Medulla oblongata (tissue), 1 donor: Measurements from ENCODE around the gene PHLDA3.

Source experiments
- DNase-seq: peaks from one replicate; pipeline ENCODE4 v3.0.0-alpha.2; 2015; ENCODE audit errors: extremely low spot score

Gene PHLDA3

DNA sequence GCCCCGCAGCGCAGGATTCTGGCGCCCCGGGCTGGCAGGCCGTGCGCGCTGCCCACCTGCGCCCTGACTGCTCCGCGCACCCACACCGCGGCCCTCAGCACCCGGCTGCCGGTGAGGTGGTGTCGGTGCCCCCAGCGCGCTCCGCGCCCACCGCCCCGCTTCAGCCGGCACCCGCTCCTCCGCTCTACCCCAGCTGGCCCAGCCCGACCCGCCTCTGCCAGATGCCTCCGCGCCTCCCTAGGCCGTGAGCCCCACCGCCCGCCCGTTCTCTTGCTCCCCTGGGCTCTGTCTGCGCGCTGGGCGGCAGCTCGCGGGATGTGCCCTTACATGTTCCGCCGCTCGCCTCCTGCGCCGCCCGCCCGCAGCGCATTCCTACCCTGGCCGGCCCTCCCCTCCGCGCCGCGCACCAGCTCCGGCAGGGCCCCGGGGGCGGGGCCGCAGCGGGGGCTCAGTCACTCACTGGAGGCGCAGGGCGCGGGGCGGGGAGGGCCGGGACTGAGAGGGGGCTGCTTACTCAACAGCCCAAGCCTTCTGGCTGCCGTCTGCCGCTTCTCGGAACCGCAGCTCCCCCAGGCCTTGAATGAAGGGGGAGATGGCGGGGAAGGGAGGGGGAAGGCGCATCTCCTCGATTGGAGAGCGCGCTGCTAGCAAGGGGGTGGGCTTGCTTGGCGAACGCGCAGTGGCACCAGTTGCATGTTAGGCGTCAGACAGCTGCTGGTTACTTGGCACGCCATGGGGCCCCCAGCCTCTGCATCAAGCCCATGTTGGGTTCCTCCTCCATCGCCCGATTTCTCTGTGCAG is at the start of gene PHLDA3:
Gene PHLDA3, minus strand, starts transcription at position 345 of the 801 bp plus-strand sequence. CDS start 402 bp downstream, outside the sequence.
- peak; percentile 85 for DNase-seq

DNA sequence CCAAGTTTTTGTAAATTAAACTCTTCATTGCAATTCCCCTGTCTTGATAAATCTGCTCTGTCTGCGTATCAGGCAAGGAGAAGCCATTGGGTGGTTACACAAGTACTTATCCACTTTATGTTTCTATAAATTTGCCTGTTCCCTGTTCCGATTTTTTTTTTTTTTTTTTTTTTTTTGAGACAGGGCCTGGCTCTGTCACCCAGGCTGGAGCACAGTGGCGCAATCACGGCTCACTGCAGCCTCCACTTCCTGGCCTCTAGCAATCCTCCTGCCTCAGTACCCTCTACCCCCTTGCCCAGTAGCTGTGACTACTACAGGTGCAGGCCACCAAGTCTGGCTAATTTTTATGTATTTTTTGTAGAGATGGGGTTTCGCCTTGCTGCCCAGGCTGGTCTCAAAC is 49.1 kb upstream of the PHLDA3 start:
- DNase-seq: no peak

DNA sequence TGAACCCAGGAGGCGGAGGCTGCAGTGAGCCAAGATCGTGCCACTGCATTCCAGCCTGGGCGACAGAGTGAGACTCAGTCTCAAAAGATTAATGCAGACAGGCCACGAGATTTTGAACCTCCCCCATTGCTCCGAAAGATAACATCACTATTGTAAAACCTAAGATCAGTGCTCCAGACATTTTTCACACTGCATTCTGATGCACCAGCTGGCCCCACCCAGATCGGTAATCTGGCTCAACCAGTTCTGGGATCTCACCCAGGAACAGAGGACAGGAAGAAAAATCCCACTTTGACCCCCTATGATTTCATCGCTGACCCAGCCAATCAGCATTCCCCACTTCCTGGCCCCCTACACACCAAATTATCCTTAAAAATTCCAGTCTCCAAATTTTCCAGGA is 48.6 kb upstream of the PHLDA3 start:
- DNase-seq: no peak

DNA sequence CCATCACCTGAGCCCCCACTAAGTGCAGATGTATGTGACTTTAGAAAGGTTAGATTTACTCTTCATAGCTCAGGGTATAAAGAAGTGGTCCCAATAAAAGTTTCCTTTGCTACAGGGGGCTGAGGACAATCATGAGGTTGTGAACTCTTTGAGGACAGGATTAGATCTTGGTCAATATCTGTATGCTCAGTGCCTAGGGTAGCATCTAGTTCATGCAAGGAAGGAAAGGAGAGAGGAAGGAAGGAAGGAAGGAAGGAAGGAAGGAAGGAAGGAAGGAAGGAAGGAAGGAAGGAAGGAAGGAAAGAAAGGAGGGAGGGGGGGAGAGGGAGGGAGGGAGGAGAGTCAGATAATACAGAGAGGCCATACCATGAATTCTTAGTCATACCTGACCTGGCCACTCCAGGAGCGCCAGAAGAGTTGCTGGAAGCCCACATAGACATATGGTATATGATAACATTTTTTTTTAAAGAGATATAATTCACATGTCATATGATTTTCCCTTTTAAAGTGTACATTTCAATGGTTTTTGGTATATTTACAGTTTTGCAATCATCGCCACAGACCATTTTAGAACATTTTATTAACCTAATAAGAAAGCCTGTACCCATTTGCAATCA is 47.6 kb upstream of the PHLDA3 start:
- no peak for DNase-seq

DNA sequence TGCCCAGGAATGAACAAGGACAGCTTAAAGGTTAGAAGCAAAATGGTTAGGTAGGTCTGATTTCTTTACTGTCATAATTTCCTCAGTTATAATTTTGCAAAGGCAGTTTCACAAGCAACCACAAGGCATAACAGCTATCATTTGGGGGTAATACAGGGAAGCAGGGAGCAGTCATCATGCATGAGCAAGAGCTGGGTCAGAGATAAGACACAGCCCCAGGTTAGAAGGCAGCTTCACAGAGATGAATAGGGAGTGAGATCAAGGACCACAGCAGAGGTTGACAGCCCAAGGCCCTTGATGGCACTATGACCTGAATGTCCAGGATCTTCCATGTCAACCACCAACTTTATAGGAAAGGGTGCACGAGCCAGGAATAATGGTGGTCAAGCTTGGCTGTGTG is 46.9 kb upstream of the PHLDA3 start:
- DNase-seq: no peak

DNA sequence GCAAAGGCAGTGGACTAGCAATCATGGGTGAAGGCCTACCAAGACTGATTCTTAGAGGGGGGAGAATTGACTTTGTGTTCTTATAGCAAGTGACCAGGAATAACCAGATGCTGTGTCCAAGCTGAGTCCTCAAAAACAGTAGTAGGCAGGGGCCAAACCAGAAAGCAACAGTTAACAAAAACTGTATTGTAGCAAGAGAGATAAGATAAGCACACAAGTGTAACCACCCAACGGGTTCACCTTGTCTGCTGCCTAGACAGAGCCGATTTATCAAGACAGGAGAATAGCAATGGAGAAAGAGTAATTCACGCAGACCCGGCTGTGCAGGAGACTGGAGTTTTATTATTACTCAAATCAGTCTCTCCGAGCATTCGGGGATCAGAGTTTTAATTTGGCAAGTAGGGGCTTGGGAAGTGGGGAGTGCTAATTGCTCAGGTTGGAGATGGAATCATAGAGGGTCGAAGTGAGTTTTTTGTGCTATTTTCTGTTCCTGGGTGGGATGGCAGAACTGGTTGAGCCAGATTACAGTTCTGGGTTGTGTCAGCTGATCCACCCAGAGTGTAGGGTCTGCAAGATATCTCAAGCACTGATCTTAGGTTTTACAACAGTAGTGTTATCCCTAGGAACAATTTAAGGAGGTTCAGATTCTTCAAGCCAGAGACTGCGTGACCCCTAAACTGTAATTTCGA is 46.2 kb upstream of the PHLDA3 start:
- no peak for DNase-seq

DNA sequence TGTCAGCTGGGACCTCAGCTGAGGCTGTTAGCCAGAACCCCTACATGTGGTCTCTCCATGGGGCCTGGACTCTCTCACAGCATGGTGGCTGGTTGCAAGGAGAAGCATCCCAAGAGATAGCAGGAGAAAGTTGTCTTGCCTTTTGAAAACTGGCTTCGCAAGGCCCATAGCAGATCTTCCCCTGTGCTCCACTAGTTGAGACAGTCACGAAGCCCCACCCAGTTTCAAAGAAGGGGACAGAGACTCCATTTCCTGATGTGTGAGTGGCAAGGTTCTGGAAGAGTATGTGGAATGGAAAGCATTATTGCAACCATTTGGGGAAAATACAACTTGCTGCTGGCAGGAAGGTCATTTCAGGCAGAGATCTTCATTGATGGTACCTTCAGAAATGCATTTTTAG is 45.5 kb upstream of the PHLDA3 start:
- no peak for DNase-seq

DNA sequence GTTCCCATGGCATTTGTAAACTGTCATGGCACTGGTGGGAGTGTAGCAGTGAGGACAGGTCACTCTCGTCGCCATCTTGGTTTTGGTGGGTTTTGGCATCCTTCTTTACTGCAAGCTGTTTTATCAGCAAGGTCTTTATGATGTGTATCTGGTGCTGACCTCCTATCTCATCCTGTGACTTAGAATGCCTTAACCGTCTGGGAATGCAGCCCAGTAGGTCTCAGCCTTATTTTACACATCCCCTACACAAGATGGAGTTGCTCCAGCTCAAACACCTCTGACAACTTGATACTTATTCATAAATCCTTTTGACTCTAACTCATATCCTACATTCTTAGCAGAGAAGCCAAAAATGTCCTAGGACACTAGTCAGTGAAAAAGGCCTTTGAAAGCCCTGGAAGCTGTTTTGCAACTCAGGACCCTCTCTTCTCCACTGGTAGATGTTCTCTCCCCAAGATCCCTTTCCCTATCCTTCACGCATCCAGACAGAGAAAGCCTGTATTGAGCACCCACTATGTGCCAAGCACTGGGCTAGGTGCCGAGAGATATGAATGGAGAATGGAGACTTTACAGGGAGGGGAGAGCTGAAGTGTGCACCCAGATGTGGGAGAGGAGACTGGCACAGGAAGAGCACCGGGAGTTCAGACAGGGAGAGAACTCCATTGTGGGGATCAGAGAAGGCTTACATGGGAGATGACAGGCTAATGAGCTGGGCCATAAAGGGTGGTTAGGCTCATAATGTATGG is 44.7 kb upstream of the PHLDA3 start:
- peak; percentile 36 for DNase-seq

DNA sequence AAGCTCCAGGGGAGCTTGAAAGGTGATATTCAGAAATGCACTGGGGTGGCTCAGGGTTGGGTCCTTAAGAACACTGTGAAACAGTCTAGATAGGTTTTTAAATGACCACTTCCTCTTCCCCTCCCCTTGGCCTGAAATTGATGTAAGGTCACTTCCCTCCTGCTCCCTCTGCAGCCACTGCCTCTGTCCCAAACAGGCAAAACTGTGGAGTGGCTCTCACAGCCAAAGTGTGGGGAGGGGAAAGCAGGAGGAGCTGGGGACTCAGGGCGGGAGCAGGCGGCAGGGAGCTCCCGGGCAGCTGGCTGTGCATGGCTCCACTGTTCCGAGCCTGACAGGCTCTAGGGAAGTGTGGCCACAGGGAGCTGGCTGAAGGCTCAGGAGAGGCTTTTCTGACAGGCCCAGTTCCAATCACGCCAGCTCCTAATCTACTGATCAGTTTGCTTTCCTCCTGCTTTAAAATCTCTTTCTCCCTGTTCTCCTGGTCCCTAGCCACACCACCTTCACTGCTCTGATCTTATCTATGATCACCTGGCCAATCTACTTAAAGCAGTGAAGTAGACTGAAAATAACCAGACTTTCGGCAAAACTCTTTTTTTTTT is 43.1 kb upstream of the PHLDA3 start:
- DNase-seq: peak; percentile 89

DNA sequence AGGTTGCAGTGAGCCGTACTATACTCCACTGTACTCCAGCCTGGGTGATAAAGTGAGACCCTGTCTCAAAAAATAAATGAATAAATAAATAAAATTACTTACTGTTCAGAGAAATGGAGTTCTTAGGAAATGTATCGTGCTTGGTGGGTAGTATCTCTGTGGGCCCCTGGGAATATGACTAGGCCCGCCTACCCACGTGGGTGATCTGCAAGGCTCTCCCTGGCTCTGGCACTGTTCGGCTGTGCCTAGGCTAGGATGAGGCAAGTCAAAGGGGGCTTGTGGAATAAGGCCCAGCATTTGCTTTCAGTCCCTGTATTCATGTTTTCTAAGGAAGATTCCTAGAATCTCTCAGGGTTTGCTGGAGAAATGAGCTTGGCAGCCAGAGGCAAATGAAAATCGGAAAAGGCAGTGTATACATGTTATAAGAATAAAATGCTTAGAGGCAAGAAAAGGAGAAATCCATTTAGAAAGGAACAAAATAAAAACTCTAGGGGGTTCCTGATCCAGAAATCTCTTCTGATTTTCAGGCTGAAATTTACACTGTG is 42.5 kb upstream of the PHLDA3 start:
- DNase-seq: peak; percentile 30

DNA sequence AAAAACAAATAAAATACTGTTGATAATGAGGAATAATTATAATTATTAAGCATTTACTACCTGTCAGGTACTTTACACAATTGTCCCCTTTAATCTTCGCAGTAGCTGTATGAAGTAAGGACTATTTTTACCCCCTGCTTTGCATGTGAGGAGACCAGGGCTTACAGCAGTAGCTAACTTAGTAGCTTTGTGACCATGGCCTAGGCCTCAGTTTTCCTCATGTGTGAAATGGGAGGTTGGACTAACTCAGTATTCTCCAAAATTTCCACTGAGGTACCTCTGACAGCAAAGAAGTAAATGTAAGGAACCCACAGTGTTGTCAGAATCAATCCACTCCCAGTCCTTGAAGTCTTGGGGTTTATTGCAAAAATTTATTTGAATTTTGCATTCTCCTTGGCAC is 41.7 kb upstream of the PHLDA3 start:
- no peak for DNase-seq

DNA sequence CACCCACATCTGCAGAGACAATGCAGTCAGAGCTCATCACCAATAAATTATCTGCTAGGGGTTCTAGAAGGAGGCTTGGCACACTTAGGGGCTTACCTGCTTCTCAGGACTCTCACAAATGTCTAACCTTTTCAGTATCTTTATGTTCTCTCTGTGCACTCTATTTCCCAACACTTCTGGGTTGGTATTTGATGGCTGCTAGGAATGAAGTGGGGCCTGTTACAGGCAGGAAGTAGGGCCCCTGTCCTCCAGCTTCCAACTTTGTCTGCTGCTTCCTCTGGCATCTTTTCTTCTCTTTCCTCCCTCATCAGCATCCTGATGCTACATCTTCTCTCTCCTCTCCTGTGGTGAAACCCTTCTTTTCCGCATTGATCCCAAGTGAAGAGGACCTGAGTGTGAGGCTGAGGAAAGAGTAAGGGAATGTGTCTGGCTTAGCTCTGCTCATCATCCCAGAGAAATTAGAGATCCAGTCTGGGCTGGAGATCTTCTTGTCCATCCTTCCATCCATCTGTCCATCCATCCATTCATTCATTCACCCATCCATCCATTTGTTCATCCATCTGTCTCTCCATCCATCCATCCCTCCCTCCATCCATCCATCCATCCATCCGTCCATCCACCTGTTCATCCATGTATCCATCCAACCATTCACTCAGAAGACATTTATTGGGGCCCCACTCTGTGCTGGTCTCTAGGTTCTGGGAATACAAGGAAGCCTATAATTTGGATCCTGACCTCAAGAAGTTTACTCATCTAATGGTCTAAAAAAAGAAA is 40.8 kb upstream of the PHLDA3 start:
- DNase-seq: no peak

DNA sequence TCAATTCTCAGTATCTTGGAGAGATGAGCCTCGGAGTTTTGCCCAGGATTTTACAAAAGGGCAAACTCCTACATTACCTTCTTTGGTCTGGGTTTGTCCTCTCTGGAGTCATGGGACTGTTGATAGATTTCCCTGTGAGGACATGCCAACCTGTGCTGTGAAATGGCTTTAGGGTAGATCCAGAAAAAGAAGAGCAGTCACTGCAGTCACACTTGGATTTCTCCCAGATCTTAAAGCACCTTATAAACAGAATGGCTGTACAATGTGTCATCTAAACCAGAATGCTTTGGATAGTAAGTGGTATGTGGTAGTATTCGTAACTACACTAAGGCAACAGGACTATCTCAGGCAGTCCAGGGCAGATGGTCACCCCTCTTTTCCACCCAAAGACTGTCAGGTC is 39.8 kb upstream of the PHLDA3 start:
- no peak for DNase-seq

DNA sequence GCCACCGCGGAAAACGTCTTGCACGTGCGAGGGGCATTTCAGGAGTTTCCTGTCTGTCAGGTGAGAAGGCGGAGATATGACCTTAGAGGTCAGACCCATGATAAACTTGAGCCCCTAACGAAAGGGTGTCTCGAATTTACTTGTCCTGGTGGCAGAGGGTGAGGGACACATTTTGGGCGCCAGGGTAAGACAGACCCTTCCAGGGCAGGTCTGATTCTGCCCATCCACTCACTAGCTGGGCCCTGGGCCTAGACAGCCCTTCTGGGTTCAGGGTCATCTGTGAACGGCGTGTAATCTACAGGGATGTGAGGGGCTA is 38.3 kb upstream of the PHLDA3 start:
- DNase-seq: no peak

DNA sequence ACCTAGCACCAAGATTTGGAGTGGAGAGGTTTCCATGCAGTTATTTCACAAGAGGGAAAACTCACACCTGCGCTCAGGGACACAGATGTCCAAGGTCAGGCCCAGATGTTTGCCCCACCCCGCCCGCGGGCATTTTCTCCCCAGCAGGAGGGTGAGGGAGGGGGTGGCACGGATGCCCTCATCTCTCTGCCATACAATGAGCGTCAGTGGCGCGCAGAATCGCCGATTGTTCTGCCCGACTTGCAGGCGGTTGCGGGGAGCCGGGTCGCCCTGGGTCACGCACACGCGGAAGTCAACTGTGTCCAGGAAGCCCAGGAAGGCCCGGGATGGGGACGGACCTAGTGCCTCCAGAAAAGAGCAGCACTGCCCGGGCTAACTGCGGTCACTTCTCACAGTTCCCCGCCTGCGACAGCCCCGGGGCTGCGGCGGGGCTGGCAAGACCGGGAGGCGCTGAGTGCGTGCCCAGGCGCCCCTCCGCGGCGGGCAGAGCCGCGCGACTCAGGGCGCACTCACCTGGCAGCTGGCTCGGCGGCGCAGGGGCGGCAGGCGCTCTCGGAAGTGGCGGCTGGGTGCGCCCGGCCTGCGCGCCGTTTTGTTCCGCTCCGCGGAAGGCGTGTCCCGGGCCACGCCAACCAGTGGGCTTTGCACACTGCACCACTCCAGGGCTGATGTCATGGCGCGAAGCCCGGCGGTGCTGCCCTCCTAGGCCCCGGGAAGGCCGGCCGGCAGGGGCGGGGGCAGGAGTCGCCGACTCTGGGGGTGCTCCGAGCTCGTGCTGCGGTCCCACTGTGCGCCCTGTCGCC is 37.8 kb upstream of the PHLDA3 start, which contains the start of gene CSRP1:
Gene CSRP1, minus strand, starts transcription at position 567 of the 803 bp plus-strand sequence. CDS start 10,820 bp downstream, outside the sequence.
- DNase-seq: peak; percentile 92

DNA sequence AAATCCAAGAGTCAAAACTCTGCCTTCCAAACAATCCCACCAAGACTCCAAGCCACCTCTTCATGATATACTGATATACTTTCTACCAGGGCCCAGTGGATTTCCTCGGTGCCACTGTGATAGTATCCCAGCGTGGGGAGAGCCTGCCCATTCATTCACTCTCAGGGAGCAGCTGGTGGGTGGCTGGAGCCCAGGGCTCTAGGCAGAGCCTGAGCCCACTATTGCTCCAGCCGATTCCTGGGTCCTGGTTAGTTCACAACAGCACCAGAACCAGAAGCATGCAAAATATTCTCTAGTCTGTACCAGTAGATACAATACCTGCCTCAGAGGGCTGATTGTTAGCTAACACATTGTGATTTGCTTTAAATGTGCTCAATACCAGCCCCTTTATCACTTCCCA is 37.1 kb upstream of the PHLDA3 start:
- DNase-seq: no peak

DNA sequence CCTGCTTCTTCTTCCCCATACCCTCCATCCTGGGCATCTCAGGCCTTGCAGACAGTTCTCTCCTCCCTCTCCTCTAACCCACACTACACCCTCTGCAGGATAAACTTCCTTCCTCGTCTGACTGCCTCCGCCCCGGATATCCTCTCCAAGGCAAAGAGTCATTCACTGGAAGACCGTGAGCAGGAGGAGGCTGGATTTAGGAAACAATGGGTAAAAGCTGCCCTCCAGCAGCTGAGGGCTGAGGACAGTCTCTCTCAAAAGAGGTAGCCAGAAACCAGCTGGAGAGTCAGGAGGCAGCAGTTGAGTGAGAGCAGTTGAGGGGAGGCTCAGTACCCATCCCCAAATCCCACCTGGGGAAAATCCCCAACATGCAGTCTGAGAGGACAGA is 36.5 kb upstream of the PHLDA3 start:
- DNase-seq: peak; percentile 37

DNA sequence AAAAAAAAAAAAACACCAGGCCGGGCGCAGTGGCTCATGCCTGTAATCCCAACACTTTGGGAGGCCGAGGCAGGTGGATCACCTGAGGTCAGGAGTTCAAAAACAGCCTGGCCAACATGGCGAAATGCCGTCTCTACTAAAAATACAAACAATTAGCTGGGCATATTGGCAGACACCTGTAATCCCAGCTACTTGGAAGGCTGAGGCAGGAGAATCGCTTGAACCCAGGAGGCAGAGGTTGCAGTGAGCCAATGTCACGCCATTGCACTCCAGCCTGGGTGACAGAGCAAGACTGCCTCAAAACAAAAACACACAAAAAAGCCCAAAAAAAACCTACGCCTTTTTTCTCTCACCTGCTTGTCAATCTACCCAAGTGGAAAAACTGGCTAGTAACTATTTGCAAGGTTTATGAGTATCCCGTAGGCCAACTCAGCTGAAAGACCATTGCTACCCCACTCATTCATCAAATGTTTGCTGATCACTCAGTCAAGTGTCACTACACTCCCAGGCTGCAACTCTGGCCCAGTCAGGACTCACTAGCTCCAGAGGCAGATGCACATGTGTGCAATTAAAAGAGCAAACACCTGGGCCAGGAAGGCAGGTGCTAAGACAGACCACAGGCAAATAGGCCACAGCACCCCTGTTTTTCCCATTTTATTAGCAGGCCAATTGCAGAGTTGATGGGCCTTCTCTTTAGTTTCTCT is 36.0 kb upstream of the PHLDA3 start:
- peak; percentile 15 for DNase-seq

DNA sequence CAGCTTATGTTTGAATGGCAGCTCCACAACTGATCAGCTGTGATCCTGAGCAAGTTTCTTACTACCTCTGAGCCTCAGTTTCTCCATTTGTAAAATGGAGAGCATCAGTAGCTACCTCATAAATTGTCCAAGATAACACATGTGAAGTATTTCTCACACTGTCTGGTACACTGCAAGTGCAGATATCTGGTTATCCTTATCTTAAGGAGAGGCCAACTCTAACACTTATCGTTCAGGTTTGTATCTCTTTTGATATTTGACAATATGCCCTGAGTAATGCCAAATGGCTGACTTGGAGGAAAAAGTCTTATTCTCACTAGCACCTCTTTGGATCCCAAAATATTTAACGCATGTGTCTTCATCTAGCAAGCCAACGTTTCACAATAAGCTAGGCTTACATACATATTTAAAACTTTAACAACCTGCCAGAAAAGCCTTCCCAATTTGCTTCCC is 35.2 kb upstream of the PHLDA3 start:
- peak; percentile 10 for DNase-seq
